ENCODE data around the gene CLSTN1. TPM values are rescaled to one million over a fixed set of nuclear protein-coding genes. Genes with fewer than 3 reads are reported as not detected.

CLSTN1 gene
- total and polyA plus RNA-seq, 2 of the 8 experiments (the other 6 are each of a cell fraction or from before 2014, with no cell fraction given), result 34.2 to 97.4 TPM

GRCh38 chr1:9716404-9717192 is 107.2 kb downstream of the CLSTN1 start (continued):
- TF ChIP-seq ATF2 (IDR thresholded peaks at IDR 0.05; ENCODE audit: low read length), result no peak
- TF ChIP-seq KDM5A (IDR thresholded peaks at IDR 0.05; ENCODE audit: low read length), result no peak
- TF ChIP-seq SP2 (IDR thresholded peaks at IDR 0.05; ENCODE audit: low read length), result no peak
- TF ChIP-seq BRCA1 (IDR thresholded peaks at IDR 0.05; ENCODE audit: low read depth, low read length), result no peak
- TF ChIP-seq TAF1 (IDR thresholded peaks at IDR 0.05; ENCODE audit: low read depth, low read length), result no peak
- TF ChIP-seq RXRA (IDR thresholded peaks at IDR 0.05; ENCODE audit: insufficient read depth, low read depth, low read length), result no peak
- TF ChIP-seq TCF12 (IDR thresholded peaks at IDR 0.05; ENCODE audit: low read depth, low read length), result no peak
- TF ChIP-seq, protein P1, sequence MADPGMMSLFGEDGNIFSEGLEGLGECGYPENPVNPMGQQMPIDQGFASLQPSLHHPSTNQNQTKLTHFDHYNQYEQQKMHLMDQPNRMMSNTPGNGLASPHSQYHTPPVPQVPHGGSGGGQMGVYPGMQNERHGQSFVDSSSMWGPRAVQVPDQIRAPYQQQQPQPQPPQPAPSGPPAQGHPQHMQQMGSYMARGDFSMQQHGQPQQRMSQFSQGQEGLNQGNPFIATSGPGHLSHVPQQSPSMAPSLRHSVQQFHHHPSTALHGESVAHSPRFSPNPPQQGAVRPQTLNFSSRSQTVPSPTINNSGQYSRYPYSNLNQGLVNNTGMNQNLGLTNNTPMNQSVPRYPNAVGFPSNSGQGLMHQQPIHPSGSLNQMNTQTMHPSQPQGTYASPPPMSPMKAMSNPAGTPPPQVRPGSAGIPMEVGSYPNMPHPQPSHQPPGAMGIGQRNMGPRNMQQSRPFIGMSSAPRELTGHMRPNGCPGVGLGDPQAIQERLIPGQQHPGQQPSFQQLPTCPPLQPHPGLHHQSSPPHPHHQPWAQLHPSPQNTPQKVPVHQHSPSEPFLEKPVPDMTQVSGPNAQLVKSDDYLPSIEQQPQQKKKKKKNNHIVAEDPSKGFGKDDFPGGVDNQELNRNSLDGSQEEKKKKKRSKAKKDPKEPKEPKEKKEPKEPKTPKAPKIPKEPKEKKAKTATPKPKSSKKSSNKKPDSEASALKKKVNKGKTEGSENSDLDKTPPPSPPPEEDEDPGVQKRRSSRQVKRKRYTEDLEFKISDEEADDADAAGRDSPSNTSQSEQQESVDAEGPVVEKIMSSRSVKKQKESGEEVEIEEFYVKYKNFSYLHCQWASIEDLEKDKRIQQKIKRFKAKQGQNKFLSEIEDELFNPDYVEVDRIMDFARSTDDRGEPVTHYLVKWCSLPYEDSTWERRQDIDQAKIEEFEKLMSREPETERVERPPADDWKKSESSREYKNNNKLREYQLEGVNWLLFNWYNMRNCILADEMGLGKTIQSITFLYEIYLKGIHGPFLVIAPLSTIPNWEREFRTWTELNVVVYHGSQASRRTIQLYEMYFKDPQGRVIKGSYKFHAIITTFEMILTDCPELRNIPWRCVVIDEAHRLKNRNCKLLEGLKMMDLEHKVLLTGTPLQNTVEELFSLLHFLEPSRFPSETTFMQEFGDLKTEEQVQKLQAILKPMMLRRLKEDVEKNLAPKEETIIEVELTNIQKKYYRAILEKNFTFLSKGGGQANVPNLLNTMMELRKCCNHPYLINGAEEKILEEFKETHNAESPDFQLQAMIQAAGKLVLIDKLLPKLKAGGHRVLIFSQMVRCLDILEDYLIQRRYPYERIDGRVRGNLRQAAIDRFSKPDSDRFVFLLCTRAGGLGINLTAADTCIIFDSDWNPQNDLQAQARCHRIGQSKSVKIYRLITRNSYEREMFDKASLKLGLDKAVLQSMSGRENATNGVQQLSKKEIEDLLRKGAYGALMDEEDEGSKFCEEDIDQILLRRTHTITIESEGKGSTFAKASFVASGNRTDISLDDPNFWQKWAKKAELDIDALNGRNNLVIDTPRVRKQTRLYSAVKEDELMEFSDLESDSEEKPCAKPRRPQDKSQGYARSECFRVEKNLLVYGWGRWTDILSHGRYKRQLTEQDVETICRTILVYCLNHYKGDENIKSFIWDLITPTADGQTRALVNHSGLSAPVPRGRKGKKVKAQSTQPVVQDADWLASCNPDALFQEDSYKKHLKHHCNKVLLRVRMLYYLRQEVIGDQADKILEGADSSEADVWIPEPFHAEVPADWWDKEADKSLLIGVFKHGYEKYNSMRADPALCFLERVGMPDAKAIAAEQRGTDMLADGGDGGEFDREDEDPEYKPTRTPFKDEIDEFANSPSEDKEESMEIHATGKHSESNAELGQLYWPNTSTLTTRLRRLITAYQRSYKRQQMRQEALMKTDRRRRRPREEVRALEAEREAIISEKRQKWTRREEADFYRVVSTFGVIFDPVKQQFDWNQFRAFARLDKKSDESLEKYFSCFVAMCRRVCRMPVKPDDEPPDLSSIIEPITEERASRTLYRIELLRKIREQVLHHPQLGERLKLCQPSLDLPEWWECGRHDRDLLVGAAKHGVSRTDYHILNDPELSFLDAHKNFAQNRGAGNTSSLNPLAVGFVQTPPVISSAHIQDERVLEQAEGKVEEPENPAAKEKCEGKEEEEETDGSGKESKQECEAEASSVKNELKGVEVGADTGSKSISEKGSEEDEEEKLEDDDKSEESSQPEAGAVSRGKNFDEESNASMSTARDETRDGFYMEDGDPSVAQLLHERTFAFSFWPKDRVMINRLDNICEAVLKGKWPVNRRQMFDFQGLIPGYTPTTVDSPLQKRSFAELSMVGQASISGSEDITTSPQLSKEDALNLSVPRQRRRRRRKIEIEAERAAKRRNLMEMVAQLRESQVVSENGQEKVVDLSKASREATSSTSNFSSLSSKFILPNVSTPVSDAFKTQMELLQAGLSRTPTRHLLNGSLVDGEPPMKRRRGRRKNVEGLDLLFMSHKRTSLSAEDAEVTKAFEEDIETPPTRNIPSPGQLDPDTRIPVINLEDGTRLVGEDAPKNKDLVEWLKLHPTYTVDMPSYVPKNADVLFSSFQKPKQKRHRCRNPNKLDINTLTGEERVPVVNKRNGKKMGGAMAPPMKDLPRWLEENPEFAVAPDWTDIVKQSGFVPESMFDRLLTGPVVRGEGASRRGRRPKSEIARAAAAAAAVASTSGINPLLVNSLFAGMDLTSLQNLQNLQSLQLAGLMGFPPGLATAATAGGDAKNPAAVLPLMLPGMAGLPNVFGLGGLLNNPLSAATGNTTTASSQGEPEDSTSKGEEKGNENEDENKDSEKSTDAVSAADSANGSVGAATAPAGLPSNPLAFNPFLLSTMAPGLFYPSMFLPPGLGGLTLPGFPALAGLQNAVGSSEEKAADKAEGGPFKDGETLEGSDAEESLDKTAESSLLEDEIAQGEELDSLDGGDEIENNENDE (IDR thresholded peaks at IDR 0.05; ENCODE audit: insufficient replicate concordance, low read length), result no peak

Measured in H1 (cell line).